ENCODE results near the gene RNF152. TPM values are rescaled to one million over a fixed set of nuclear protein-coding genes. Genes with fewer than 3 reads are reported as not detected.

The RNF152 gene
- total RNA-seq, 3 donors from 2014 or later: 8.6 to 64.5 (median 31.5) TPM

GRCh38 chr18:61825386-61825785 is 67.4 kb downstream of the RNF152 start:
- no peaks in the 10 kb centered on the region for H3K9me3 ChIP-seq
- H3K4me3 ChIP-seq: no peak overlapping the region
- H3K4me1 ChIP-seq: no peaks in the 10 kb centered on the region
- no peaks in the 10 kb centered on the region for H3K27me3 ChIP-seq
- no peaks in the 10 kb centered on the region for H3K36me3 ChIP-seq
- no peak for TF ChIP-seq POLR2AphosphoS5 (IDR thresholded peaks at IDR 0.05)
- no peak for TF ChIP-seq POLR2A (IDR thresholded peaks at IDR 0.05)
- no peak for TF ChIP-seq CTCF (IDR thresholded peaks at IDR 0.05)
- DNase-seq (ENCODE audit: low spot score in 2 of 2): no peak
- intact Hi-C loops (cut with DNase I; ENCODE audit: low total_unique reads): no loop called here
- H3K27ac ChIP-seq: no peak overlapping the region

GRCh38 chr18:61824733-61825363 is 68.0 kb downstream of the RNF152 start:
- intact Hi-C loops (cut with DNase I; ENCODE audit: low total_unique reads): no loop called here
- H3K36me3 ChIP-seq: no peaks in the 10 kb centered on the region
- DNase-seq (ENCODE audit: low spot score in 2 of 2): no peak
- no peaks in the 10 kb centered on the region for H3K27me3 ChIP-seq
- H3K4me3 ChIP-seq: no peak overlapping the region
- TF ChIP-seq CTCF (IDR thresholded peaks at IDR 0.05) (no peak), POLR2AphosphoS5 (IDR thresholded peaks at IDR 0.05) (no peak), POLR2A (IDR thresholded peaks at IDR 0.05) (no peak)
- H3K27ac ChIP-seq: no peak overlapping the region
- H3K4me1 ChIP-seq: no peaks in the 10 kb centered on the region
- H3K9me3 ChIP-seq: no peaks in the 10 kb centered on the region

GRCh38 chr18:61823595-61823994 is 69.2 kb downstream of the RNF152 start:
- Histone ChIP-seq H3K4me3 (no peak overlapping the region), H3K27ac (peak overlapping the region in 1 of 2 donors; percentile 2), H3K27me3 (no peaks in the 10 kb centered on the region), H3K36me3 (no peaks in the 10 kb centered on the region), H3K9me3 (no peaks in the 10 kb centered on the region), H3K4me1 (no peaks in the 10 kb centered on the region)
- TF ChIP-seq POLR2A (IDR thresholded peaks at IDR 0.05) (no peak), CTCF (IDR thresholded peaks at IDR 0.05) (no peak), POLR2AphosphoS5 (IDR thresholded peaks at IDR 0.05) (no peak)
- intact Hi-C loops (cut with DNase I; ENCODE audit: low total_unique reads): no loop called here
- DNase-seq (ENCODE audit: low spot score in 2 of 2): no peak

- Histone ChIP-seq H3K9me3 (no peaks in the 10 kb centered on the region), H3K36me3 (no peaks in the 10 kb centered on the region), H3K4me3 (no peak overlapping the region), H3K4me1 (no peaks in the 10 kb centered on the region), H3K27ac (no peak overlapping the region), H3K27me3 (no peaks in the 10 kb centered on the region)
- no peak for DNase-seq (ENCODE audit: low spot score in 2 of 2)
- TF ChIP-seq POLR2A (IDR thresholded peaks at IDR 0.05): no peak
- no peak for TF ChIP-seq CTCF (IDR thresholded peaks at IDR 0.05)
- TF ChIP-seq POLR2AphosphoS5 (IDR thresholded peaks at IDR 0.05): no peak
- intact Hi-C loops (cut with DNase I; ENCODE audit: low total_unique reads): no loop called here
Measured at GRCh38 chr18:61822879-61823278, 69.9 kb downstream of the RNF152 start.

- H3K27me3 ChIP-seq: no peaks in the 10 kb centered on the region
- H3K4me1 ChIP-seq: no peaks in the 10 kb centered on the region
- H3K36me3 ChIP-seq: no peaks in the 10 kb centered on the region
- H3K9me3 ChIP-seq: no peaks in the 10 kb centered on the region
- no peak overlapping the region for H3K27ac ChIP-seq
- no peak for DNase-seq (ENCODE audit: low spot score in 2 of 2)
- TF ChIP-seq POLR2A (IDR thresholded peaks at IDR 0.05): no peak
- no peak for TF ChIP-seq POLR2AphosphoS5 (IDR thresholded peaks at IDR 0.05)
- no peak for TF ChIP-seq CTCF (IDR thresholded peaks at IDR 0.05)
- H3K4me3 ChIP-seq: no peak overlapping the region
- intact Hi-C loops (cut with DNase I; ENCODE audit: low total_unique reads): no loop called here
Measured at GRCh38 chr18:61821748-61822147, 71.1 kb downstream of the RNF152 start.
